HG03354 (cell line): ENCODE results near the gene CFAP73.

Source experiments
- ATAC-seq: cut with Tn5 transposase; IDR thresholded peaks from one replicate; pipeline ENCODE4 v1.9.1; 2021; ENCODE audit warnings: mild to moderate bottlenecking; ENCODE audit not compliant: unreplicated experiment, poor library complexity, severe bottlenecking

Gene CFAP73

GRCh38 chr12:113118142-113118541 lies 31.4 kb upstream of the CFAP73 start:
- ATAC-seq: no peak

GRCh38 chr12:113119980-113120669 lies 29.4 kb upstream of the CFAP73 start:
- no peak for ATAC-seq

- ATAC-seq: no peak
These were observed 28.7 kb upstream of the CFAP73 start for GRCh38 chr12:113120670-113121370.

GRCh38 chr12:113127791-113128199 lies 21.7 kb upstream of the CFAP73 start:
- ATAC-seq: no peak

- ATAC-seq: no peak
These were observed 20.5 kb upstream of the CFAP73 start for GRCh38 chr12:113128802-113129663.

GRCh38 chr12:113129664-113130456 lies 19.7 kb upstream of the CFAP73 start:
- no peak for ATAC-seq

GRCh38 chr12:113130457-113131135 lies 18.9 kb upstream of the CFAP73 start:
- no peak for ATAC-seq

GRCh38 chr12:113131556-113131955 lies 18.0 kb upstream of the CFAP73 start:
- ATAC-seq: no peak

GRCh38 chr12:113133036-113133435 lies 16.5 kb upstream of the CFAP73 start:
- ATAC-seq: no peak

- no peak for ATAC-seq
These were observed 15.9 kb upstream of the CFAP73 start for GRCh38 chr12:113133666-113134065.

- ATAC-seq: no peak
These were observed 15.5 kb upstream of the CFAP73 start for GRCh38 chr12:113134071-113134470.

- no peak for ATAC-seq
These were observed 15.0 kb upstream of the CFAP73 start for GRCh38 chr12:113134521-113134951.

- peak; percentile 47 for ATAC-seq
These were observed 14.1 kb upstream of the CFAP73 start, which contains the start of gene RASAL1 for GRCh38 chr12:113135178-113136127. Gene RASAL1 (minus strand): TSS chr12:113135761. CDS start chr12:113135462, 299 bp downstream.

- peak; percentile 12 for ATAC-seq
These were observed 13.2 kb upstream of the CFAP73 start for GRCh38 chr12:113136128-113136989.

- no peak for ATAC-seq
These were observed 12.5 kb upstream of the CFAP73 start for GRCh38 chr12:113136990-113137511.

- ATAC-seq: no peak
These were observed 11.4 kb upstream of the CFAP73 start for GRCh38 chr12:113137861-113138783.
